Neural progenitor cell (in vitro differentiated cells): ENCODE measurements around the gene HSPA9. TPM values are rescaled to one million over a fixed set of nuclear protein-coding genes. Genes with fewer than 3 reads are reported as not detected.

Experiments used
- DNase-seq: peaks from one replicate; pipeline ENCODE4 v3.0.0-alpha.2; 2016; ENCODE audit warnings: low spot score
- H2AFZ ChIP-seq: fragments of 200-600 bp; sonication (generic); replicated peaks from 2 replicates; pipeline ENCODE4 v1.6.1; 2016; ENCODE audit warnings: antibody characterized with exemption
- H3F3A ChIP-seq: fragments of 200-600 bp; sonication (generic); 2 replicates; pipeline ENCODE4 v1.6.1; 2016; ENCODE audit warnings: antibody characterized with exemption, low read depth
- H3K27ac ChIP-seq: fragments of 200-600 bp; sonication (generic); 2 replicates; pipeline ENCODE4 v1.5.1; 2016; ENCODE audit warnings: mild to moderate bottlenecking
- H3K27me3 ChIP-seq: fragments of 200-600 bp; sonication (generic); 2 replicates; pipeline ENCODE4 v1.6.1; 2016; ENCODE audit warnings: mild to moderate bottlenecking, moderate library complexity
- H3K36me3 ChIP-seq: fragments of 200-600 bp; sonication (generic); 2 replicates; pipeline ENCODE4 v1.5.1; 2016
- H3K4me1 ChIP-seq: fragments of 200-600 bp; sonication (generic); 2 replicates; pipeline ENCODE4 v1.6.1; 2016; ENCODE audit warnings: mixed run types
- H3K4me2 ChIP-seq: fragments of 200-600 bp; sonication (generic); 2 replicates; pipeline ENCODE4 v1.6.1; 2016
- H3K4me3 ChIP-seq: fragments of 200-600 bp; sonication (generic); 2 replicates; pipeline ENCODE4 v1.5.1; 2016
- H3K79me2 ChIP-seq: fragments of 200-600 bp; sonication (generic); 2 replicates; pipeline ENCODE4 v1.6.1; 2016; ENCODE audit warnings: low read depth
- H3K9ac ChIP-seq: fragments of 200-600 bp; sonication (generic); 2 replicates; pipeline ENCODE4 v1.6.1; 2016
- H3K9me3 ChIP-seq: fragments of 200-600 bp; sonication (generic); 2 replicates; pipeline ENCODE4 v1.5.1; 2016; ENCODE audit warnings: low read depth
- H4K20me1 ChIP-seq: fragments of 200-600 bp; sonication (generic); 2 replicates; pipeline ENCODE4 v1.6.1; 2016; ENCODE audit warnings: low read depth
- H3K27ac Mint-ChIP-seq: 3 replicates; pipeline ENCODE4 v1.8.0; 2021; ENCODE audit warnings: mixed read lengths
- H3K27me3 Mint-ChIP-seq: 2 replicates; pipeline ENCODE4 v1.8.0; 2022; ENCODE audit warnings: low read depth, mild to moderate bottlenecking, inconsistent platforms, moderate library complexity, mixed read lengths; ENCODE audit not compliant: insufficient read depth
- H3K36me3 Mint-ChIP-seq: 3 replicates; pipeline ENCODE4 v1.8.0; 2021; ENCODE audit warnings: mixed read lengths
- H3K4me1 Mint-ChIP-seq: 3 replicates; pipeline ENCODE4 v1.8.0; 2021; ENCODE audit warnings: mixed read lengths
- H3K4me3 Mint-ChIP-seq: 3 replicates; pipeline ENCODE4 v1.8.0; 2021; ENCODE audit warnings: mild to moderate bottlenecking, moderate library complexity, mixed read lengths
- H3K9me3 Mint-ChIP-seq: 3 replicates; pipeline ENCODE4 v1.8.0; 2020; ENCODE audit warnings: mixed read lengths
- EZH2 ChIP-seq: fragments of 200-600 bp; sonication (generic); IDR thresholded peaks from 2 replicates; pipeline ENCODE4 v1.6.1; 2017; ENCODE audit warnings: antibody characterized with exemption, mild to moderate bottlenecking, moderate library complexity
- EZH2phosphoT487 ChIP-seq: fragments of 200-600 bp; sonication (generic); IDR thresholded peaks from 2 replicates; pipeline ENCODE4 v1.6.1; 2017; ENCODE audit warnings: antibody characterized with exemption
- total RNA-seq: library from RNA; depleted of rRNA; stranded (reverse); fragments of >200 nt; gene quantifications from 2 replicates; pipeline ENCODE4 v1.2.3, GENCODE V29; 2015; ENCODE audit warnings: low replicate concordance
- TF ChIP-seq, protein P1 (sequence below): fragments of 200-600 bp; sonication (generic); IDR thresholded peaks from 2 replicates; pipeline ENCODE4 v1.5.1; 2017; ENCODE audit warnings: antibody characterized with exemption, mild to moderate bottlenecking

HSPA9 gene
- total RNA-seq, 1 donor from 2014 or later: 259 TPM

GRCh38 chr5:138616508-138616907 is 41.3 kb upstream of the HSPA9 start:
- Histone ChIP-seq H2AFZ (no peak overlapping the region), H3K27me3 (no peaks in the 10 kb centered on the region), H3K9me3 (no peaks in the 10 kb centered on the region), H4K20me1 (no peaks in the 10 kb centered on the region), H3K9ac (no peak overlapping the region), H3K36me3 (no peaks in the 10 kb centered on the region), H3K4me1 (peaks cover 5% of the 10 kb centered on the region), H3F3A (no peaks in the 10 kb centered on the region), H3K4me2 (no peak overlapping the region), H3K27ac (no peak overlapping the region), H3K79me2 (no peaks in the 10 kb centered on the region), H3K4me3 (no peak overlapping the region)
- Mint-ChIP-seq H3K9me3 (no peaks in the 10 kb centered on the region), H3K27me3 (no peaks in the 10 kb centered on the region), H3K27ac (peak overlapping the region; percentile 62), H3K4me1 (peaks cover 5% of the 10 kb centered on the region), H3K4me3 (no peak overlapping the region), H3K36me3 (no peaks in the 10 kb centered on the region)
- DNase-seq: no peak
- no peak for TF ChIP-seq EZH2
- TF ChIP-seq EZH2phosphoT487: no peak
- TF ChIP-seq, protein P1, sequence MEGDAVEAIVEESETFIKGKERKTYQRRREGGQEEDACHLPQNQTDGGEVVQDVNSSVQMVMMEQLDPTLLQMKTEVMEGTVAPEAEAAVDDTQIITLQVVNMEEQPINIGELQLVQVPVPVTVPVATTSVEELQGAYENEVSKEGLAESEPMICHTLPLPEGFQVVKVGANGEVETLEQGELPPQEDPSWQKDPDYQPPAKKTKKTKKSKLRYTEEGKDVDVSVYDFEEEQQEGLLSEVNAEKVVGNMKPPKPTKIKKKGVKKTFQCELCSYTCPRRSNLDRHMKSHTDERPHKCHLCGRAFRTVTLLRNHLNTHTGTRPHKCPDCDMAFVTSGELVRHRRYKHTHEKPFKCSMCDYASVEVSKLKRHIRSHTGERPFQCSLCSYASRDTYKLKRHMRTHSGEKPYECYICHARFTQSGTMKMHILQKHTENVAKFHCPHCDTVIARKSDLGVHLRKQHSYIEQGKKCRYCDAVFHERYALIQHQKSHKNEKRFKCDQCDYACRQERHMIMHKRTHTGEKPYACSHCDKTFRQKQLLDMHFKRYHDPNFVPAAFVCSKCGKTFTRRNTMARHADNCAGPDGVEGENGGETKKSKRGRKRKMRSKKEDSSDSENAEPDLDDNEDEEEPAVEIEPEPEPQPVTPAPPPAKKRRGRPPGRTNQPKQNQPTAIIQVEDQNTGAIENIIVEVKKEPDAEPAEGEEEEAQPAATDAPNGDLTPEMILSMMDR: no peak

DNA sequence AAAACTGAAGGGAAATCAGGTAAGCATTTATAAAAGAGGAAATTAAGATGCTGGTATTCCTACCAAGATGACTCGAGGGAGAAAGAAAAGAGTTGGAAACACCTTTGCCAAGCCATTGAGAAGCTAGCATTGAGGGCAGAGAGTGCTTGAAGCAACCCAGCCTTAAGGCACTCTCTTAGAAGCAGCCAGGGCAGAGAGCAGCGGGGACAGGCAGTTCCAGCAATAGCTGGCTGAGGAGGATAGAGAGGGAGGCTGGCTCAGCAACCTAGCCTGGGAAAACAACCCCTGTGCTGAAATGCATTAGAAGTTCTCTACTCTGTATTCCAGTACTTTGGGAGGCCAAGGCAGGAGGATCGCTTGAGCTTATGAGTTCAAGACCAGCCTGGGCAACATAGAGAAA is 40.3 kb upstream of the HSPA9 start:
- no peaks in the 10 kb centered on the region for H3K9me3 Mint-ChIP-seq
- no peak overlapping the region for H3K4me3 Mint-ChIP-seq
- peaks cover 14% of the 10 kb centered on the region for H3K4me1 Mint-ChIP-seq
- Histone ChIP-seq H3K4me3 (no peak overlapping the region), H3K79me2 (no peaks in the 10 kb centered on the region), H4K20me1 (no peaks in the 10 kb centered on the region), H3K4me1 (peaks cover 12% of the 10 kb centered on the region), H3K27ac (no peak overlapping the region), H3F3A (peaks cover 4% of the 10 kb centered on the region), H3K9ac (no peak overlapping the region), H2AFZ (no peak overlapping the region), H3K36me3 (no peaks in the 10 kb centered on the region), H3K27me3 (no peaks in the 10 kb centered on the region), H3K4me2 (no peak overlapping the region), H3K9me3 (no peaks in the 10 kb centered on the region)
- no peak overlapping the region for H3K27ac Mint-ChIP-seq
- no peaks in the 10 kb centered on the region for H3K36me3 Mint-ChIP-seq
- no peaks in the 10 kb centered on the region for H3K27me3 Mint-ChIP-seq
- no peak for TF ChIP-seq EZH2phosphoT487
- DNase-seq: no peak

DNA sequence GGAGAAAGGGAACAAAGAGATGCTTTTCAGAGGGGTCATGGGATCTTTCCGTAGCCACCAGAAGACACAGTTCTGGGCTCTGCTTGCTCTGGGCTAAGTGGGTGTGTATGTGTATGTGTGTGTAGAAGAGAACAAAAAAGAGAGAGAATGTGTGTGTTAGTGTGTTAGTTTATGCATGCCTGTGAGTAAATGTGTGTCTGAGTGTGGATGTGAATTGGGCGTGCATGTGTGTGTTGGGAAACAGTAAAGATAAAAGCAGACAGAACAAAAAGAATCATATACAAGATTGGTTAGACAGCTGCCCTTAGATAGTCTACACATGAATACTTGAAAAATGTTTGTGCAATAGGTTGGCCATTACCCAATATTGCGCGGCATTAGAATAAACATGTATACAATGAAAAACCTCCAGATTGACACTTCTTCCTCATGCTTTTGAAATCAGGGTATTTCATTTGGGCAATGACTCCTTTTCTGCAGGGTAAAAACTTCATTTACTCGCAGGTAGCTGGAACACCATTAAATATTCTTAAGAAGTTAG is 36.5 kb upstream of the HSPA9 start:
- no peak overlapping the region for H3K27ac ChIP-seq

More for the DNA sequence above, 36.5 kb upstream of the HSPA9 start:
- H3K4me3 Mint-ChIP-seq: peak overlapping the region; percentile 43
- H3K36me3 Mint-ChIP-seq: no peaks in the 10 kb centered on the region
- peak overlapping the region; percentile 54 for H3K27ac Mint-ChIP-seq
- Histone ChIP-seq H3K4me1 (peaks cover 26% of the 10 kb centered on the region), H3K36me3 (no peaks in the 10 kb centered on the region), H3F3A (peaks cover 12% of the 10 kb centered on the region), H4K20me1 (no peaks in the 10 kb centered on the region), H3K79me2 (no peaks in the 10 kb centered on the region), H3K4me3 (peak overlapping the region; percentile 45), H2AFZ (peak overlapping the region; percentile 94), H3K9me3 (no peaks in the 10 kb centered on the region), H3K4me2 (peak overlapping the region; percentile 76), H3K27me3 (no peaks in the 10 kb centered on the region), H3K9ac (no peak overlapping the region)
- no peak for TF ChIP-seq EZH2
- TF ChIP-seq, protein P1: no peak
- TF ChIP-seq EZH2phosphoT487: no peak
- H3K4me1 Mint-ChIP-seq: peaks cover 39% of the 10 kb centered on the region
- DNase-seq: no peak
- peaks cover 3% of the 10 kb centered on the region for H3K27me3 Mint-ChIP-seq
- no peaks in the 10 kb centered on the region for H3K9me3 Mint-ChIP-seq
